HPDE6-E6E7 (cell line): ENCODE data around the gene MRNIP.

Source experiments
- DNase-seq: peaks from one replicate; pipeline ENCODE4 v3.0.0; 2011; ENCODE audit warnings: missing footprints; ENCODE audit errors: extremely low spot score

The MRNIP gene

DNA sequence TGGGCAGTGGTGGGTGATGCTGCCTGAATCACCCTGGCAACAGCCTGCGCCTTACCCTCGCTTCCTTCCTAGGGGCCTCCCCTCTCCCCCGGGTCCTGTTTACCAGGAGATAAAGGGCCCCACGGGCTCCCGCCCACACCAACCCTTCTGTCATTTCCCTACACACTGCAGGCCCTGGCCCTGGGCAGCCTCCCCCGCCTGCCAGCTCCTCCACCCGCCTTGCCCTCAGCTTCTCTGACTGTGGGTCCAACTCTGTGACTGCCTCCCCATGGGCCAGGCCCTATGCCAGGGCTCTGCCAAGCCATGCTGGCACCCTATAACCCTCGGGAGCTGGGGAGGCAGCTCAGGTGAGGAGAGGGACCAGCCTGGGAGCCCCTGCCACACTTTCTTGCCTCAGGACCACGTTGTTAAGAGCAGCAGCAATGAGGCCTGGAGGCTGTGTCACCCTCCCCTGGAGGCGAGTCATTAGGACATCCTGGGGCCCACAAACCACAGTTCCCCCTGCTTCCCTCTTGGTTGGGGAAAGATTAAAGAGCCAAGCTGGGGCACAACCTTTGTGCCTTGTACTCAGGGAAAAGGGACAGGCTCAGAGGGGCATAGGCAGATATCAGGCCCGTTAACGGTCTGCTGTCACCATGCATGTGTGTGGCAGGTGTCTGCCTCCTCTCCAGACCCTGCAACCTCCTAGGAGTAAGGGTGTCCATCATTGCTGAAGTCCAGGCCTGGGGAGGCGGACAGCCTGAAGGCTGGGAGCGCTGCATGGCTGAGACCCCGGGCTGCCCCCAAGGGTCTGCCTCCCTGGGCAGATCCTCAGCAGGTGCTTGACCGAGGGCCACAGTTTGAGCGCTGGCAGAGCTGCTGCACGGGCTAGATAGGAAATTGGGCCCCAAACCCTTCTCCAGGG, 54.7 kb downstream of the MRNIP start:
- no peak for DNase-seq

DNA sequence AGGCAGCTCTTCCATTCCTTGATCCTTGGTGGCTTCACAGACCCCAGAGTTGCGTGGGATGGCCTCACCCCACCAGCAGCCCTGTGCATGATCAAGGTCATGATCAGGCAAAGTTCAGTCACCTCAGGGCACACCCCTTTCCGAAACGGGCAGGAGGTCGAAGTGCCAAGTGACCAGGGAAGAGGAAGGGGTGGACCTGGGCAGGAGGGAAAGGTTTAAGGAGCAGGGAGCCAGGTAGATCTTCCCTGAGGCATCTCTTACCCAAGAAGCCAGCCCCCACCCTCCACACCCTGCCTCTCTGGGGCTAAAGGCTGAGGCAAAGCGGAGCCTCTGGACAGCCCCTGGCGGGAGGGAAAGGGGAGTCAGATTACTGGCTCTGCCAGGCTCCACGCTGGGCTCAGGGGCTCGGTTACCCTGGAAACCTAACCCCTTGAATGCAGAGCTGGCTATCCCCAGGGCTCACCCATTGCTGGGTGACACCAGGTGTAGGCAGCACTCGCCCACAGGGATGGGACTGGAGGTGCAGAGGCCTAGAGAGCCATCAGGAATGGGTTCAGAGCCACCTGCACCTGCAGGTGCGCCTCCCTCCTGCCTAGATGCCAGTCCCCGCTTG, 55.6 kb downstream of the MRNIP start:
- no peak for DNase-seq

DNA sequence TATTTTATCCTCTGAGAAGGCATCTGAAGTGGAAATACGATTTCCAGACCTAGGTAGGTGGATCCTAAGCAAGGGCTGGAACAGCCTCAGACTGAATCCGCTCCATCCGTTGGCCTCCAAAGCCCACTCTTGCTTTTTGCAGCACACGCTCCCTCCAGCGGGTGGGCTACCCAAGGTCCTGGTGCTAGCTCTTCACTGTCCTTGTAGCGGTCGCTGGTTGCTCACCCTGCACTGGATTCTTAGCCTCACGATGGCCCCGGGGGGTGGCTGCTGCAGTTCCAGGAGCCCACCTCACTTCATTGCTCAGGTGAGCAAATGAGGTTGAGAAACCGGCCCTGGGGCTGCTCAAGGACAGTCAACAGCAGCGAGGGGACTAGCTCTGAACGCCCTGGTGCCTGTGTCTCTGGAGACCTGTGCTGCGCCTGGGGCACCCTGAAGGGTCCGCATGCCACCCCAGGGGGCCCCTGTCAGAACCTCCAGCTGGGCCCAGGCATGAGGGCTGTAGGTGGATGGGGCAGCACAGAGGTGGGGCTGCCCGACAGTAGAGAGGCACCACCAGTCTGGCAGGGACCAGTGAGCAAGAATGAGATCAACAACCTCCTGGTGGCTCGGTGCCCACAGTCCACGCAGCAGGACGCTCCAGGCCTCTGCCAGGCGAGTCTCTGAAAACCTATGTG, 56.3 kb downstream of the MRNIP start:
- DNase-seq = no peak

DNA sequence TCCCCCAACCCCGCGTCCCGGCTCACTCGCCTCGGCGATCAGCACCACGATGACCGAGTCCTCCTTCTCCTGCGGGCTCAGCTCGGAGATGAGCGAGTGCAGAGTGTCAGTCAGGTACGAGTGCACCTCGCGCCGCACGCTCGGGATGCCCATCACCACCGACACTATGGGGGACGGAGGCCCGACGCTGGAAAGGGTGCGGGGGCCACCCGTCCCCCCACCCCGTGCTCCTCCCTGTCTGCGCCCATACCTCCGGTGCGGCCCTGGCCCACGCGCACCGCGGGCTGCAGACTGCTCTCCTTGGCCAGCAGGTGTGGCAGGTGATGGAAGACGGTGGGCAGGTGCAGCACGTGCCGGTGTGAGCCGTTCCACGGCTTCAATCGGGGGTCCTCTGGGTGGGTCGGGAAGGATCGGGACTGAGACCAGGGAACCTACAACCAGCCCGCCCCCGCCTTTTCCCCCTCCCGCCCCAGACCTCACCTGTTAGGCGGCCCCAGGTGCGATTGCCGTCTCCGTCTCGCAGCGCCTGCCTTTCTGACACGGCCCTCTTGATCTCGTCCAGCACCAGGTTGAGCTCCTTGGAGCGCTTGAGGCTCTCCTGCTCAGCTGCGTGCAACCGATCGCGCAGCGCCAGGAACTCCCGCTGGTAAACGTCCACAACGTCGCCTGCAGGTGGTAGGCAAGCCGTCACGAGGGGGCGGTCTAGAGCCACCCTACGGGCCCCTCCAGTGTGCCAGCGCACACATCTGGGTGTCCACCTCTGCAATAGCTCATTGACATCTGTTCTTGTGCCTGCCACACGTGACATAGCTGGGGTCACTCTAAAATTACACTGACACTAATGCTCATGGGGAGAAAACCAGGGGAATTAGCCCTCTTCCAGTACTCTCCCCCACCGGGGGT, 57.1 kb downstream of the MRNIP start:
- DNase-seq = no peak

DNA sequence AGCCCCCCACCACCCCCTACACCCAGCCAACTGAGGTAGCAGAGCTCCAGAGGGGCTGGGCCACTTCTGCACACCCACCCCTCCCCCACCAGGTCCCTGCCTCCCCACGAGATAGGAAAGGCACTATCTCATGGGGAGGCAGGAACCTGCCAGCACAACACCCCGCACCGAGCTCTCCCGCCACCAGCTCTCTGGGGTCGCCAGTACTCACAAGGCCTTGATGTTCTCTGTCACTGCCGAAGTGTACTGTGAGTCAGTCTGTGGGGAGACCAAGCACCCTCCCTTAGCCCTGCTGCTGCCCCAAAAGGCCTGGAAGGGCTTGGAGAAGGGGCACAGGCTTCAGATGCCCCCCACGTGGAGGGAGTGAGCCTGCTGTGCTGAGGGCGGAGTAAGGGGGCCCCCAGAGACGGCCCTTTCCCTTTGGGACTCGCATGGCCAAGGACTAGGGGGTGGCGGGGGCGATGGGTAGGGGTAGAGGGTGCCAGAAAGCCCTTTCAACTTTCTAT, 57.9 kb downstream of the MRNIP start:
- no peak for DNase-seq

DNA sequence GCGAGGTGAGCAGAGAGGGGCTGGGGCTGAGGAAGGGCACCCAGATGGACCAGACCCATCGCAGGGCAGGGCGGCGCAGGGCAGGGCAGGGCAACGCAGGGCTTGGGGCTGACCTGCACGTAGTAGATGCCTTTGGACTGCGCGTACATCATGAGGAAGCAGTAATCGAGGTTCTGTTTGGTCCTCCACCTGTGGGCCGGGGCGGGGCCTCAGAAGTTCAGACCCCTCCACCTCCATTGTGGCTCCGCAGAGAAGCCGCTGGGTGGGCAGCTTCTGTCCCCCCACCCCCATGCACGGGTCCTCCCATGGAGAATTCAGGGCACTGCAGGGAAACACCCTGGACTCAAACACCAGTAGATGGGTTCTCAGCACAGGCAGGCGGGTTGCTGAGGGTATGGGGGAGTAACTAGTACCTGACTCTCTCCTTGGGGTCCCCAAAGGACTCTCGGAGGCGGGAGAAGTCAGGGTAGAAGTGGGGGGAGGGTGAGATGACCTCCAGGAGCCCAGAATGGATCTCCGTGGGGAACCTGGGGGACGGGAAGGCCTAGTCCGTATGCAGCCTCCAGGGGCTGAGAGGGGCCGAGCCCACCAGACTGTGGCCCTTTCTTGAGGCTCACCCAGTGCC, 58.4 kb downstream of the MRNIP start:
- no peak for DNase-seq

DNA sequence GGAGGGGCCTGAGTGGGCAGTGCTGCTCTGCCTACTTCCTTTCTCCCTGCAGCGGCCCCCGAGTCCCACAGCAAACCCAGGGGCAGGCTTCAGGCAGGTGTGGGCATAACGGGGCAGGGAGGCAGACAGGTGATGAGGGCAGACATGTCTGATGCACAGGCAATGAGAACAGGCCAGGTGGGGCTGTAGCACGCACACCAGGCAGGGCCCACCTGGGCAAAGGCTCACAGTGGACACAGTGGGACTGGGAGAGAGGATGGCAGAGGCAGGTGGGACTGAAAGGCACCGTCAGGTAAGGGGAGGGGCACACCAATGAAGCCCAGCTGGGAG, 59.0 kb downstream of the MRNIP start:
- no peak for DNase-seq

DNA sequence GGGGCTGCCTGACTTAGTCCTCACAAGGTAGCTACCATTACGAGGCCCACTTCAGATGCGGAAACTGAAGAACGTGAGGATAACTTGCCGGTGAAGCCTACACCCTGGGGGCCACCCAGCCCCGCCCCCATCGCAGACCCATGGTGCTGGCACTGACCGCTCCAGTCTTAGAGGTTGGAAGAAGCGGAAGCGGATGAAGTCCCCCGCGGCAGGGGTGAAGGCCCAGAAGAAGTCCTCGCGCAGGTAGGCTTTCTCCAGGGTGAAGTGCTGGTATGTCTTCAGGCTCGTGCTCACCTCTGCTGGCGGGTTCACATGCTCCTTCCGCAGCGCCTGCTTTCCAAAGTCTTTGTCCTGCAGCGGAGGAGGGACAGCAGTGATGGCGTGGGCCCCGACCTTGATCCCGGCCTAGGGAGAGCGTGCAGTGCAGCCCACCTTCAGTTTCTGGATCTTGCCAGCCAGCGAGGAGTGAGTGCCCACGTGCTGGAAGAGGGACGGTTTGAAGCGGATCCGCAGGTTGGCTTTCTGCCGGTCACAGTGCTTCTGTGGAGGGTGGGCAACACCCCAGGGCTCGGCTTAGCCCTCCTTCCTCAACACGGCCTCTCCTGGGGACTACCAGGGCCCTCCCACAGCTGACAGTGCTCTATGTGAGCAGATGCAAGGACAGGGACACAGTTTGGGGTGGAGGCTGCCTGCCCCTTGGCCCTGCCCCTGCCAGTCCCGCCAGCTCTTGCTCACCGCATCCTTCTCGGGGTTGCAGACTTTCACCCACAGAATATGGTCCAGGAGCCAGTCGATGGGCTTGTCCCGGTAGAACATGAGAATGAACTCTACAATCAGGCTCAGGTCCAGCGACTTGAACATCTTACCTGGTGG, 59.6 kb downstream of the MRNIP start:
- no peak for DNase-seq

DNA sequence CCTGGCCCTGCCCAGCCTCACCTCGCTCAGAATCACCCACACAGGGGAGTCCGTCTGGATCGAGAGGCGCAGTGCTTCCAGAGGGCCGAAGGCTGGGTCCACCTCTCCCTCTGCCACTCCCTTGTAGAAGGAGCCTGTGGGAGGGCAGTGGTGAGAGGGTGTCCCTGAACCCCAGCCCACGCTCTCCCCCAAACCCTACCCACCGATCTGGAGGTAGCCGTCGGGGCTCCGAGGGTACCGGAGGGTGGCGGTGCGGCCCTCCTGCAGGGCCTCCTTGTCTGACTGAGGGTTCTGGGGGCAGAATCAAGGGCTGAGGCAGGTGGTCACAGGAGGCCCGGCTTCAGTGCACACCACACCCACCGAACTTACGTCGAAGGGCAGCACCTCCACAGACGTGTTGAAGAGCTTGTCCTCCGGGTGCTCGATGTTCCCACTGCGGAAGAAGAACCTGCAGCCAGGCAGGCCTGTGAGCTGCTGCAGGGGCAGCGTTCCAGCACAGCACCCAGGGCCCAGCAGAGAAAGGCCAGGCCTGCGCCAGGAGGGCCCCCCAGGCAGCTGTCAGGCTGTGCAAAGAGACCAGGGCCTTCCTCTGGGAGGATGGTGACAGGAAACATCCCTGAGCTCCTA, 60.4 kb downstream of the MRNIP start:
- DNase-seq = no peak

DNA sequence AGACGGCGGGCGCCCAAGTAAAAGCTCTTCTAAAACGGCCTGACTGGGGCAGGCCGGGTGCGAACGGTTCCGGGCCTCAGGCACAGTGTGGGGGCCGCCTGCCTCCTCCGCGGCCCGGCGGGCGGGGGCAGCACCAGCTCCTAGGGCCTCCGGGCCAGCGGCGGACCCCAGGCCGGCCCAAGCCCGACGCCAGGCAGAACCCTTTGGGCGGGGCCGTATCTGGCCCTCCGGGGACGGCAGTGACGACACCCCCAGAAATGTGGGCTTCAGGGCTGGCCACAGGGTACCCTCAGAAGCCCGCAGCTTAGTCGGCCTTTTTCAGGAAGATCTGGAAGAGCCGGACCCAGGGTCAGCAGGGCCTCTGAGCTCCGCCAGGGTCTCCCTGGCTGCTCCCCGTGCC, 60.9 kb downstream of the MRNIP start:
- DNase-seq = no peak

DNA sequence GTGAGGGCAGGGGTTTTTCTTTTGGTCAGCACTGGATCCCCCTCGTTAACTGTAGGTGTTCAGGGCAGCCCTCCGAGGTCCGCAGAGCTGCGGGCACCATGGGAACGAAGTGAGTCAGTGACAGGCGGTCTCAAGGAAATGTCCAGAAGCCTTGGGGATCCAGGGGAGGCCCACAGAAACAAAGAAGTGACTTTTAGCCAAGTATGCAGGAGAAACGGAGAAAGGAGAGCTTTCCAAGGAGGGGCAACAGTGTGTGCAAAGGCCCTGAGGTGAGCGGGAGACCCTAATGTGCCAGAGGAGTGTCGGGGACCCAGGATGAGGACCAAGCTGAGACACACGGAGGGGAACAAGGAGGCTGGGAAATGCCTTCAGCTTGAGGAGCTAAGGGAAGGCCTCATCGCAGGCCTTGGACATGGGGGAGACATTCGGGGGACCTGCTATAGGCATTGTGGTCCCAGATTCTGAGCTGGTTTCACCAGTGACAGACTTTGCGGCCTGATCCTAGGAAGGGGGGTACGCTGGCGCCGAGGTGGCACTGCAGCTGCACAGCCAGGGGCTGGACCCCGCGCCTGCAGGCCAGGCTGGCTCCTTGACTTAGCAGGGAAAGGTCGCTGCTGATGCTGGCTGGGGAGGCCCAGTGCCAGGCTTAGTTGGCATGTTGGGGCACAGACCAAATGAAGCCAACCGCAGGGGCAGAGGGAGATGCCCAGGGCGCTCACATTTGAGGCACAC, 61.6 kb downstream of the MRNIP start:
- no peak for DNase-seq

DNA sequence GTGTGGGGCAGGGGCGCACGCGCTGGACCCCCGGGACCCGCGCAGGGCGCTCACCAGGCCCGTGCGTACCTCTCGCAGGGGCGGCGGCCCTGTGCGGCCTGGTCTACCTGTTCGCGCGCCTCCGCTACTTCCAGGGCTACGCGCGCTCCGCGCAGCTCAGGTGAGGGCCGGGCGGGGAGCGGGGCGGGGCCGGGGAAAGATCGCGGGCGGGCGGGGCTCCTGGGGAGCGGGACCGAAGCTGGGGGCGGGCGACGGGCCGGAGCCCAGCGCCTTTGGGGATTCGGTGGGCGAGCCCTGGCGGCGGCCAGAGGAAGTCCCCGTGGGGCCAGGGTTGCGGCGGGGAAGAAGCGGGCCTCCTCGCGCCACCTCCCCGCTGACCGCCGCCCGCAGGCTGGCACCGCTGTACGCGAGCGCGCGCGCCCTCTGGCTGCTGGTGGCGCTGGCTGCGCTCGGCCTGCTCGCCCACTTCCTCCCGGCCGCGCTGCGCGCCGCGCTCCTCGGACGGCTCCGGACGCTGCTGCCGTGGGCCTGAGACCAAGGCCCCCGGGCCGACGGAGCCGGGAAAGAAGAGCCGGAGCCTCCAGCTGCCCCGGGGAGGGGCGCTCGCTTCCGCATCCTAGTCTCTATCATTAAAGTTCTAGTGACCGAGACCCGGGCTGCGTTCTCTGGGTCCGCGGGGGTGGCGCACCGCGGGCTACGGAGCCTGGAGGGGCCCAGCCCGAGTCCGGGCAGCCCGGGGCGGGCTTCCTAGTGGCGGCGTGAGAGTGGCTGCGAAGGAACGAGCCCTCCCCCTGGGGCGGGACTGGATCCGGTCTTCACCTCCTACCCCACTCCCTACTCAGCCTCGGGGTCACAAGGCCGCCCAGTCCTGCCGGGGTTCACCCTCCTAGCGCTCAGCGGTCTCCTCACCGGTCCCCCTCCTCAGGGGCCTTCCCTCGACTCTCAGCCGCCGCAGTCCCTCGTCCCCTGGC, 62.5 kb downstream of the MRNIP start:
- peak; percentile 75 for DNase-seq

DNA sequence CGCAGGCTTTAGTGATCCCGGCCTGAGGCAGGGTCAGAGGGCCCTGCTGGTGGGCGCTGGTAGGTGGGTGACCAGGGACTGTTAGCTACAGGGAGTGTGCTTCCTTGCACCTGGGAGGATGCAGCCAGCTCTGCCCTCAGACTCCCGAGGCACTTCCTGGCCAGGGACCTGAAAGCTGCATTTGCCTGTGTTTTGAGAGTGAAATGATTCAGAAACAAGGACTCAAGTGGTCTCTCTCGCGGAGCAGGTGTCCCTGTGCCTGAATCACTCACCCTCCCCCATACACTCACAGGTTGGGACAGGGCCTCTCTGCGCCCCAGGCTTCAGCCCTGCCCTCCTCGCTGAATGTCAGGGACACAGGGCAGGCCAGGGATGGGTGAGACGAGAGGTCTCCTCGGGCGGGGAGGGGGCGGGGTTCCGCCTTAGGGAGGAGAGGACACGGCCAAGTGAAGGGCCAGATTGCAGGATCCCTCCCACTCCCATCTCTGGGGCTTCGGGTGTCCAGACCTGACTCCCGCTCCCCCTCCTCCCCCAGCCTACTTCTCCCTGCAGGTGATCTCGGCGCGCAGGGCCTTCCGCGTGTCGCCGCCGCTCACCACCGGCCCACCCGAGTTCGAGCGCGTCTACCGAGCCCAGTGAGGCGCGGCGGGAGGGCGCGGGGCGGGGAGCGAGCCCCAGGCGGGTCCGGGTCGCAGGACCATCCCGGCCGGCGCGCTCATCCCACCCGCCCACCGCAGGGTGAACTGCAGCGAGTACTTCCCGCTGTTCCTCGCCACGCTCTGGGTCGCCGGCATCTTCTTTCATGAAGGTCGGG, 63.4 kb downstream of the MRNIP start:
- DNase-seq = peak; percentile 14

DNA sequence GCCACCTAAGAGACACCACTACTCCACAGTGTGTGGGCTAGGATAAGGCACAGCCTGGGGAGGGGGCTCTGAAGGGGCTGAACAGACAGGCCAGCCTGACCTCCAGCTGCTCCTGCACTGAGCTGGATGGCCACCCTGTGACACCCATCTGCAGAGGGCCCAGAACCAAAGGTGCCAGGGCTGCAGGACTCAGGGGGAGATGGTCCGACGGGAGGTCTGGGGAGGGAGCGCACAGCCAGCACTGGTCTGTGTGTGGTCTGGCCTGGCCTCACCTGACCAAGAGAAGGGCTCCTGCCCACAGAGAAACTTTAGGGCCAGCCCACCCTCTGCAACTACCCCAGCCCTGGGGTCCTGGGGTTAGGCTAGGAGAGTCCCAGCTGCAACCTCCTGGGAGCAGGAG, 64.0 kb downstream of the MRNIP start:
- no peak for DNase-seq

DNA sequence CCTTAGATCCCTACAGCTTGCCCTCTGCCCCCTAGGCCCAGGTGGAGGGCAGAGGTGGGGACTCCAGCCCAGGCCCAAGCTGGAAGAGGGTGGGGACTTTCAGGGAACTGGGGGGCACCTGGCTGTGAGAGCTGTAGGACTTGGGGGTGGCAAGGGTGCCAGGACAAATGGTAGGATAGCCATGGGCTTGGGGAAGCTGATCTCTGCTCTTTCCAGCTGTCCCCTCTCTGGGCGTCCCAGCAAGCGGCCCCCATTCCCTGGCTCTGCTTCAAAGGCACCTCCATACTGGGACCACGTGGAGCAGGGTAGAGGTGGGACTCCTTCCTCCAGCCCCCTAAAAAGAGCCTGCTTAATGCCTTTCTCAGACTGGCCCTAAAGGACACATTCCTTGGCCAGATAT, 64.4 kb downstream of the MRNIP start:
- no peak for DNase-seq

DNA sequence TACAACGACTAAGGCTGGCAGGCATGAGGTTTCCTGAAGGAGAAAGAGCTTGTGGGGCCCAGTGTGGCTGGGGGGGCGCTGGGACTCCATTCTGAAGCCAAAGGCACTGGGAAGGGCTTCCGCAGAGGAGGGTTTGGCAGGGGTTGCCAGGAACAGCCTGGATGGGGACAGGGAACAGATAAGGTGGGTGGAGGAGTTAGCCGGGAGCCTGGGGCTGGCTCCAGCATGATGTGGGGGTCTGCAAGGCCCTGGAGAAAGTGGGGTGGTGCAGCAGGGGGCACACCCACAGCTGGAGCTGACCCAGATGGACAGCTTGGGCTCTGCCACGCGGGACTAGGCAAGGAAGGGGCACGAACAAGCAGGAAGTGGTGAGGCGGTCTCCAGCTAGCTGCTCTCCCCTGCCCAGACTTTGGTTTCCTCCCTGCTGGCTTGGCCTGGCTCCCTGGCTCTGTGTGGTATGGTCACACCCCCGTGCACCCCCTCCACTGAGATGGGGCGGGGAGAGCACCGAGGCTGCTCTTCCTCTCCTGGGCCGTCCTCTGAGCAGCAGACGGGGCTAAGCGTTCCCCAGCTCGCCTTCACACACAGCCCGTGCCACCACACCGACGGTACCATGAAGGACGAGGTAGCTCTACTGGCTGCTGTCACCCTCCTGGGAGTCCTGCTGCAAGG, 65.0 kb downstream of the MRNIP start, which contains the start of gene LTC4S:
TSS of gene LTC4S (plus strand) at position 519 of the 672 bp plus-strand sequence. CDS start at position 614, 95 bp downstream.
- DNase-seq = no peak
